BJ (cell line): ENCODE measurements around the gene RPAP3. TPM values are rescaled to one million over a fixed set of nuclear protein-coding genes. Genes with fewer than 3 reads are reported as not detected.

ENCODE experiments used
- CTCF ChIA-PET: fragments of 350-600 bp; formaldehyde crosslinking; extraction: SDS; loops from one replicate; lab custom pipeline; 2021; ENCODE audit warnings: antibody characterized with exemption, inconsistent platforms; lab: Yijun Ruan, JAX
- POLR2A ChIA-PET: fragments of 300-600 bp; sonication (Branson Sonifier 250); formaldehyde crosslinking; extraction: SDS; loops from one replicate; lab custom pipeline; 2021; ENCODE audit warnings: antibody characterized with exemption; lab: Charles Lee
- DNase-seq: peaks from one replicate; pipeline ENCODE4 v3.0.0-alpha.2; 2011; ENCODE audit warnings: low read depth
- H3K27me3 ChIP-seq: 2 replicates; pipeline ENCODE4 v1.6.0; 2011; ENCODE audit warnings: low read length; ENCODE audit not compliant: control insufficient read depth, insufficient read depth
- H3K36me3 ChIP-seq: 2 replicates; pipeline ENCODE4 v1.5.1; 2011; ENCODE audit warnings: low read length; ENCODE audit not compliant: control insufficient read depth, insufficient read depth
- H3K4me3 ChIP-seq: 2 replicates; pipeline ENCODE4 v1.5.1; 2011; ENCODE audit warnings: low read depth, mild to moderate bottlenecking, control low read depth, low read length
- CTCF ChIP-seq: IDR thresholded peaks from 2 replicates; pipeline ENCODE4 v1.5.1; 2011; ENCODE audit warnings: low read depth, mild to moderate bottlenecking, control low read depth, inconsistent platforms, low read length, moderate library complexity; ENCODE audit not compliant: insufficient read depth
- polyA minus RNA-seq: library from RNA; depleted of rRNA, polyadenylated mRNA; stranded (reverse); fragments of >200 nt; gene quantifications from 2 replicates; pipeline ENCODE4 v1.2.3, GENCODE V29; 2011; rRNA and poly(A)+ RNA removed
- polyA plus RNA-seq: library from polyadenylated mRNA; depleted of rRNA; stranded (reverse); fragments of >200 nt; gene quantifications from 2 replicates; pipeline ENCODE4 v1.2.3, GENCODE V29; 2011; rRNA removed

The RPAP3 gene, protein sequence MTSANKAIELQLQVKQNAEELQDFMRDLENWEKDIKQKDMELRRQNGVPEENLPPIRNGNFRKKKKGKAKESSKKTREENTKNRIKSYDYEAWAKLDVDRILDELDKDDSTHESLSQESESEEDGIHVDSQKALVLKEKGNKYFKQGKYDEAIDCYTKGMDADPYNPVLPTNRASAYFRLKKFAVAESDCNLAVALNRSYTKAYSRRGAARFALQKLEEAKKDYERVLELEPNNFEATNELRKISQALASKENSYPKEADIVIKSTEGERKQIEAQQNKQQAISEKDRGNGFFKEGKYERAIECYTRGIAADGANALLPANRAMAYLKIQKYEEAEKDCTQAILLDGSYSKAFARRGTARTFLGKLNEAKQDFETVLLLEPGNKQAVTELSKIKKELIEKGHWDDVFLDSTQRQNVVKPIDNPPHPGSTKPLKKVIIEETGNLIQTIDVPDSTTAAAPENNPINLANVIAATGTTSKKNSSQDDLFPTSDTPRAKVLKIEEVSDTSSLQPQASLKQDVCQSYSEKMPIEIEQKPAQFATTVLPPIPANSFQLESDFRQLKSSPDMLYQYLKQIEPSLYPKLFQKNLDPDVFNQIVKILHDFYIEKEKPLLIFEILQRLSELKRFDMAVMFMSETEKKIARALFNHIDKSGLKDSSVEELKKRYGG
- polyA plus RNA-seq (6.1 and 15.6 TPM in 2 replicates), polyA minus RNA-seq (2.2 and 3.5 TPM in 2 replicates)

DNA sequence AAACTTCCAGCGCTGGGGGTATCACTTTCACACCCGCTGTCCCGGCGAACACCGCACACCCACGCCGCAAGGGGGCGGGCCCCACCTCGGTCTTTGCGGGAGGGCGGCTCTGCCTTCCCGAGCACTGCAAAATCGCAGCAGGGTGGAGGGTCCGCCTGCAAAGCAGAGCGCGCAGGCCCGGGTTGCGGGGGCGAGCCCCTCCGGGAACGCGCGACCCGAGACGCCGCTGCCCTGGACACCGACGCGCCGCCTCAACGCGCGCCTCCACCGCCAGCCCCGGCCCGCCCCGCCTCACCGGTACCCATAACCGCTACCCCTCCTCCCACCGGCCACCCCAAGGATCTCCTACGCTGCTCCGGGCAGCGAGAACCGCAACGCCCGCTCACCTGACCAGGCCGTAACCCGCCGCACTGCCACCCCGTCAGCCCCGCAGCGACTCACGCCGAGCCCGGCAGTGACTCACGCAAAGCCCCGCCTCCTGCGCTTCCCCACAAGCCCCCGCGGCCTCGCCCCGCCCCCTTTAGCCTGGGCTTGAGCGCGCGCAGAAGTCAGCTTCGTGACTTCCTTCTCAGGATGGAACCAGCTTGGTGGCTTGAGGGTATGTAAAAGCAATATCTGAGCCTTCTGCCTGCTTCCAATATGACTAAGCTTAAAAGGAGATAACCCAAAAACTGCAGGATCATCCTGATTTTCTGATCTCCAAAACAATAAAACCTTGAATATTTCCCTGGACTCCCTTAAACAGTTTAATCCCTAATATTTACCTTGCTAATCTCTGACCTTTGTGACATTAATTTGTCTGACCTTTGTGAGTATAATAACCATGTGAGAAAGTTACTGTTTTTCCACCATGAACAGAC, at the start of gene RPAP3:
RPAP3 (minus strand) TSS at position 465 of the 860 bp plus-strand sequence. CDS start 3,190 bp downstream, outside the sequence.
- H3K36me3 ChIP-seq, result no peaks in the 10 kb centered on the region
- TF ChIP-seq CTCF, result peak; percentile 74

GRCh38 chr12:47754881-47755280, 49.1 kb upstream of the RPAP3 start:
- POLR2A ChIA-PET, result no interaction called here
- H3K4me3 ChIP-seq, result no peak overlapping the region
- no peaks in the 10 kb centered on the region for H3K27me3 ChIP-seq
- TF ChIP-seq CTCF, result no peak
- CTCF ChIA-PET, result interaction anchor here (1.1 to 9.5 kb wide), 7 partner anchors 12 to 73 kb away, joined by 3 to 107 read pairs (median 6); no protein-coding TSS in a partner anchor
- no peak for DNase-seq
- H3K36me3 ChIP-seq, result no peaks in the 10 kb centered on the region

More for the DNA sequence above, at the start of gene RPAP3:
- DNase-seq, result peak; percentile 57
- Histone ChIP-seq H3K27me3 (no peaks in the 10 kb centered on the region), H3K4me3 (peak within 1 kb of the TSS; percentile 95)
- ChIA-PET POLR2A (interaction anchor here (0.6 to 0.9 kb wide), 2 partner anchors 108 to 451 kb away, joined by 3 to 6 read pairs; partner anchors contain the start of gene ASB8), CTCF (interaction anchor here (0.6 to 4.4 kb wide), 15 partner anchors 8 to 641 kb away, joined by 3 to 26 read pairs (median 4); partner anchors contain the start of gene SLC48A1)

DNA sequence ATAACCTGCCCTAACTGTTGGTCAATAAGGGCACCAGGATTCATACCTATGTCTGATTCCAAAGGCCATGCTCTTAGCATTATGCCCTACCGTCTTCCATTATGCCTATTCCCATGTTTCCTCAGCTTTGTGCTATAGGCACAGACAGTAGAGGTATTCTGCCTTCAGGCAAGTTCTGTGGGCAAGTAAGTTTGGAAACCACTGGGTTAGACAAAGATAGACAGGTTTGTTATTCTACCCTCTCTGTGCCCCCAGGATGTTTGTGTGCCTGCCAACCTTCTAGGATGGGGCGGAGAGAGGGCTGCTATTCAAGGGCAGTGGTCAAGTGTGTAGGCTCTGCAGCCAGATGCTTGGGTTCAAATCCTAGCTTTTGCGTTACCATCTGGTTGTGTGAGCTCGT, 48.3 kb upstream of the RPAP3 start:
- TF ChIP-seq CTCF, result no peak
- no peak for DNase-seq
- H3K27me3 ChIP-seq, result no peaks in the 10 kb centered on the region
- no peak overlapping the region for H3K4me3 ChIP-seq
- CTCF ChIA-PET, result interaction anchor here (1.3 to 9.5 kb wide), 4 partner anchors 11 to 39 kb away, joined by 5 to 107 read pairs (median 52); no protein-coding TSS in a partner anchor
- POLR2A ChIA-PET, result no interaction called here
- no peaks in the 10 kb centered on the region for H3K36me3 ChIP-seq

GRCh38 chr12:47753021-47754001, 47.5 kb upstream of the RPAP3 start:
- Histone ChIP-seq H3K27me3 (no peaks in the 10 kb centered on the region), H3K36me3 (no peaks in the 10 kb centered on the region), H3K4me3 (no peak overlapping the region)
- DNase-seq, result no peak
- TF ChIP-seq CTCF, result no peak
- ChIA-PET POLR2A (no interaction called here), CTCF (interaction anchor here (1.3 to 9.5 kb wide), 5 partner anchors 11 to 85 kb away, joined by 5 to 107 read pairs (median 22); no protein-coding TSS in a partner anchor)
